Stimulated activated CD8-positive, alpha-beta memory T cell treated with anti-CD3 and anti-CD28 coated beads, Interleukin-4, amount 100 ng/mL, for 24 hours (primary cell): ENCODE measurements around the gene DHRSX.
"Not testable (repeated sequence)": the region's sequence is repeated elsewhere in the genome, so short reads cannot be mapped to it uniquely, and the experiment has no call there.

Experiments used
- DNase-seq: peaks from one replicate; pipeline ENCODE4 v3.0.0-alpha.2; 2020; ENCODE audit warnings: low read depth

The DHRSX gene

GRCh38 chrX:2497961-2498780 lies 2.6 kb downstream of the DHRSX start:
- DNase-seq = no peak

GRCh38 chrX:2495595-2495994 lies 5.2 kb downstream of the DHRSX start:
- DNase-seq = no peak

- no peak for DNase-seq
These were observed 8.1 kb downstream of the DHRSX start for GRCh38 chrX:2492531-2493218.

- DNase-seq = no peak
These were observed 10.1 kb downstream of the DHRSX start for GRCh38 chrX:2490634-2491033.

- DNase-seq = no peak
These were observed 11.0 kb downstream of the DHRSX start for GRCh38 chrX:2489446-2490445.

GRCh38 chrX:2488621-2489285 lies 12.0 kb downstream of the DHRSX start:
- no peak for DNase-seq

- DNase-seq = no peak
These were observed 13.4 kb downstream of the DHRSX start for GRCh38 chrX:2487366-2487765.

- DNase-seq = no peak
These were observed 14.2 kb downstream of the DHRSX start for GRCh38 chrX:2486476-2487133.

GRCh38 chrX:2485789-2486345 lies 14.9 kb downstream of the DHRSX start:
- DNase-seq = no peak

- DNase-seq = no peak
These were observed 15.8 kb downstream of the DHRSX start for GRCh38 chrX:2484721-2485648.

GRCh38 chrX:2484256-2484655 lies 16.5 kb downstream of the DHRSX start:
- DNase-seq = no peak

GRCh38 chrX:2483398-2484060 lies 17.2 kb downstream of the DHRSX start:
- no peak for DNase-seq

- not testable (repeated sequence) for DNase-seq
These were observed 19.2 kb downstream of the DHRSX start for GRCh38 chrX:2481597-2481996.

- not testable (repeated sequence) for DNase-seq
These were observed 20.8 kb downstream of the DHRSX start for GRCh38 chrX:2479982-2480381.

- DNase-seq = no peak
These were observed 21.4 kb downstream of the DHRSX start for GRCh38 chrX:2479420-2479780.

- DNase-seq = no peak
These were observed 22.0 kb downstream of the DHRSX start for GRCh38 chrX:2478546-2479419.

GRCh38 chrX:2477313-2477712 lies 23.5 kb downstream of the DHRSX start:
- DNase-seq = not testable (repeated sequence)
